ENCODE results near the gene NFYC. TPM values are rescaled to one million over a fixed set of nuclear protein-coding genes. Genes with fewer than 3 reads are reported as not detected.

The NFYC gene
- total RNA-seq, 2 experiments from 2014 or later = 52.6 to 61.7 TPM

DNA sequence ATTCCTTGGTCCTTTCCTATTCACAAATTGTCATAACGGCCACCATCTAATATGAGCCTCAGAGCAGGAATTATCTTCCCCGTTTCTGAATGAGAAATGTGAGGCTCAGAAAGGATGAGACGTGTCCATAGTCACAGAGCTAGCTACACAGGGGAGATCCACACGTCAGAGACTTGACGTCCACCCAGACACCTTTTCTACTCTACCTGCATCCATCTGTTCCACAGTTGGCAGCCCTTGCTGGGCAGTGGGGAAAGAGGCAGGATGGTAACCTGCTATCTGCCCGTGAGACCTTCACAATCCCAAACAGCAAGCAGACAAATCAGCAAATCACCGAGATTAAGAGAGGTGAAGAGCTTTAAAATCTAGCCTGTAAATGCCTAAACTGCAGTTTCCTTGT is 34.5 kb upstream of the NFYC start:
- peaks cover 2% of the 10 kb centered on the region for H3K27me3 Mint-ChIP-seq
- intact Hi-C loops (cut with micrococcal nuclease) = no loop called here
- POLR2A ChIA-PET = no interaction called here
- CTCF ChIA-PET = interaction anchor here (4.1 kb wide), 1 partner anchor 12 kb away, joined by 11 read pairs; no protein-coding TSS in a partner anchor
- no peaks in the 10 kb centered on the region for H3K4me1 Mint-ChIP-seq (ENCODE audit: low read depth)
- H3K36me3 Mint-ChIP-seq = no peaks in the 10 kb centered on the region
- no peak overlapping the region for H3K4me3 Mint-ChIP-seq
- H3K9me3 Mint-ChIP-seq = no peaks in the 10 kb centered on the region
- no peak for DNase-seq
- no peak overlapping the region for H3K27ac Mint-ChIP-seq

GRCh38 chr1:40658751-40659648 is 32.5 kb upstream of the NFYC start:
- Mint-ChIP-seq H3K36me3 (no peaks in the 10 kb centered on the region), H3K27ac (no peak overlapping the region), H3K4me1 (ENCODE audit: low read depth) (peaks cover 9% of the 10 kb centered on the region), H3K9me3 (no peaks in the 10 kb centered on the region), H3K27me3 (peaks cover 2% of the 10 kb centered on the region), H3K4me3 (no peak overlapping the region)
- no peak for DNase-seq
- intact Hi-C loops (cut with micrococcal nuclease) = no loop called here
- POLR2A ChIA-PET = no interaction called here
- CTCF ChIA-PET = interaction anchor here (4.1 kb wide), 1 partner anchor 10 kb away, joined by 11 read pairs; no protein-coding TSS in a partner anchor

DNA sequence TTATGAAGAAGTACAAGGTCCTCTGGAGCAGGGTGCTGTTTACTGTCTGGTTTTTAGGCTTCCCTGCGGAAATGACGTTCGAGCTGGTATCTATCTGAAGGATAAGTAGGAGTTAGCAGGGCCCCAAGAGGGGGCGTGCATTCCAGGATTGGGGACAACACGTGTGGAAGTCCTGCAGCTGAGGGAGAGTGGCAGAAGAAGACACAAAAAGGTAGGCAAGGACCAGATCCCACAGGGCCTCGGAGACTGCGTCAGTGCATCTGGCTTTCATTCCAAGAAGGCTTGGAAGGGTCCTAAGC is 31.9 kb upstream of the NFYC start:
- no peaks in the 10 kb centered on the region for H3K36me3 Mint-ChIP-seq
- no peak overlapping the region for H3K27ac Mint-ChIP-seq
- ChIA-PET POLR2A (no interaction called here), CTCF (interaction anchor here (1.7 to 4.1 kb wide), 2 partner anchors 10 to 293 kb away, joined by 3 to 11 read pairs; no protein-coding TSS in a partner anchor)
- peaks cover under 1% of the 10 kb centered on the region for H3K27me3 Mint-ChIP-seq
- intact Hi-C loops (cut with micrococcal nuclease) = no loop called here
- no peaks in the 10 kb centered on the region for H3K9me3 Mint-ChIP-seq
- peaks cover 9% of the 10 kb centered on the region for H3K4me1 Mint-ChIP-seq (ENCODE audit: low read depth)
- DNase-seq = no peak
- no peak overlapping the region for H3K4me3 Mint-ChIP-seq

- peaks cover 16% of the 10 kb centered on the region for H3K4me1 Mint-ChIP-seq (ENCODE audit: low read depth)
- no peaks in the 10 kb centered on the region for H3K27me3 Mint-ChIP-seq
- ChIA-PET CTCF (no interaction called here), POLR2A (no interaction called here)
- intact Hi-C loops (cut with micrococcal nuclease) = no loop called here
- DNase-seq = no peak
- H3K27ac Mint-ChIP-seq = no peak overlapping the region
- no peaks in the 10 kb centered on the region for H3K36me3 Mint-ChIP-seq
- H3K4me3 Mint-ChIP-seq = no peak overlapping the region
- H3K9me3 Mint-ChIP-seq = no peaks in the 10 kb centered on the region
Observed at GRCh38 chr1:40661678-40662077, 29.8 kb upstream of the NFYC start.

- intact Hi-C loops (cut with micrococcal nuclease) = no loop called here
- Mint-ChIP-seq H3K4me3 (no peak overlapping the region), H3K36me3 (no peaks in the 10 kb centered on the region), H3K27me3 (no peaks in the 10 kb centered on the region), H3K27ac (no peak overlapping the region), H3K9me3 (no peaks in the 10 kb centered on the region), H3K4me1 (ENCODE audit: low read depth) (peaks cover 16% of the 10 kb centered on the region)
- CTCF ChIA-PET = interaction anchor here (1.2 kb wide), 1 partner anchor 37 kb away, joined by 3 read pairs; no protein-coding TSS in a partner anchor
- POLR2A ChIA-PET = no interaction called here
- no peak for DNase-seq
Observed at GRCh38 chr1:40662151-40662550, 29.4 kb upstream of the NFYC start.

DNA sequence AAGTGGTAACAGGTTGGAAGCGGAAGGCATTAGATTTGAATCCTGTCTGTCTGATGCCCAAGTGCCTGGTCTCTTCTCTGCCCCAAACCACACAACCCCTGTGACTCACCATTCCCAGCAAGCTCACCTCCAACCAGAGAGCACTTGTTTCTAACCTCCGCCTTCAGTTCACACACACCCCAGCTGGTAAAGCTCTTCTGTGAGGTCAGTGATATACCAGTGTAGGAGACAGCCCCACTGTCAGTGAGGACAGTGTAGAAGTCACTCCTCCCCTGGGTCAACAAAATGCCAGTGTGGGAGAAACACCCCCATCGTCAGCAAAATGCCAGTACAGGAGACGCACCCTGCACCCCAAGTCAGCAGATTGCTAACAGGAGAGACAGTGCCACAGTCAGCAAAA is 28.6 kb upstream of the NFYC start:
- no peak overlapping the region for H3K4me3 Mint-ChIP-seq
- ChIA-PET CTCF (interaction anchor here (1.2 to 1.5 kb wide), 2 partner anchors 28 to 38 kb away, joined by 3 to 5 read pairs; no protein-coding TSS in a partner anchor), POLR2A (interaction anchor here (0.9 to 1.4 kb wide), 2 partner anchors 28 to 66 kb away, joined by 3 read pairs; partner anchors contain the start of gene NFYC)
- H3K36me3 Mint-ChIP-seq = no peaks in the 10 kb centered on the region
- no peak overlapping the region for H3K27ac Mint-ChIP-seq
- H3K27me3 Mint-ChIP-seq = no peaks in the 10 kb centered on the region
- intact Hi-C loops (cut with micrococcal nuclease) = no loop called here
- H3K4me1 Mint-ChIP-seq (ENCODE audit: low read depth) = peaks cover 16% of the 10 kb centered on the region
- H3K9me3 Mint-ChIP-seq = no peaks in the 10 kb centered on the region
- DNase-seq = peak; percentile 64

DNA sequence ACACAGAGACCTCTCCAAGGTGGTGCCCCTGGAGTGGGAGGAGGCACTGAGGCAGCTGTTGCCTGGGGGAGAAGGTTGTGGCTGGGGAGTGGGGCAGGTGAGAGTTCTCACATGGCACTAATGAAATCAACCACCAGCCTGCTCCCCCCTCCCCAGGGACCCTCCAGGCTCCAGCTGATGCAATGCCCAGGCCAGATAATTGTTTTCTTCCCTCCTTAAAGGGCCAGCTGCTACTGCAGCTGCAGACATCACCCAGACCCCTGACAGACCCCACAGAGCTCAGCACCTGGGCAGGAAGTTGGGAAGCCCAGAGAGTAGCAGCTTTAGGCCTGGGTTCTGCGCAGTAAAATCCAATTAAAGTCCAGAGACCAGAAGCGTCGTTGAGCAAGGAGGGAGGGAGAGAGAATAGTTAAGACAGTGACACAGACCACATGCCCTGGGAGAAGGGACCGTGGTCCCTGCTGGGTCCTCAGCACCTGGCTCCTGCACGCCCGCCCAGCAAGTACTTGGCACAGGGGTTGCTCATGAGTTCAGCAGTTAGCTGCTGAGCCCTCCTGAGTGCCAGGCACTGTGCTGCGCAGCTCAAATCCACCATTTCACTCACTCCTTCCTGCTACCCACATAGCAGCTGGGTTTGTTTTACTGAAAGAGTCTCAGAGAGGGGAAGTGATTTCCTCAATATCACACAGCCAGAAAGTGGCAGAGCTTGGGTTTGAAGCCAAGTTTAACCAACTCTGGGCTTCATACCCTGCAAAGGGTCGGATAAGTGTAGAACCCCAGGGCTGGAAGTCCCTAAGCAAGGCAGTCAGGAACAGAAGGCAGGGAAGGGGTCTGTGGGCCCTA is 28.0 kb upstream of the NFYC start:
- ChIA-PET CTCF (interaction anchor here (1.2 to 1.5 kb wide), 2 partner anchors 27 to 38 kb away, joined by 3 to 5 read pairs; no protein-coding TSS in a partner anchor), POLR2A (interaction anchor here (0.9 to 1.4 kb wide), 2 partner anchors 28 to 66 kb away, joined by 3 read pairs; partner anchors contain the start of gene NFYC)
- intact Hi-C loops (cut with micrococcal nuclease) = no loop called here
- no peak for DNase-seq
- Mint-ChIP-seq H3K36me3 (no peaks in the 10 kb centered on the region), H3K27ac (no peak overlapping the region), H3K4me3 (no peak overlapping the region), H3K27me3 (no peaks in the 10 kb centered on the region), H3K4me1 (ENCODE audit: low read depth) (peaks cover 16% of the 10 kb centered on the region), H3K9me3 (no peaks in the 10 kb centered on the region)

DNA sequence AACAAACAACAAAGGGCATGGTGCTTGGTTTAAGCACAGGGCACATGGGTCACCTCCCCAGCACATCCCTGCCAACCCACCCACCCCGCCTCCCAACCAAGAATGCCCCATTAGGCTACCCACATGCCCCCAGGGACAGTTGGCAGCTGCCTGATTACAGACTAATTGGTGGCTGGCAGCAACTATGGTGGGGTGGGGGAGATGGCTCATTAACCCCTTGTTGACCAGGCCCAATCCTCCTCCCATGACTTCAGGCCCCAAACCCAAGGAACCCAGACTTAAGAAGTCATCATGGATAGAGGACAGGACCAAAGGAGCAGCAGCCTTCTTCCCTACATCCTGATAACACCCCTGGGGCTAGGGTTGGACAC is 27.4 kb upstream of the NFYC start:
- no peaks in the 10 kb centered on the region for H3K27me3 Mint-ChIP-seq
- DNase-seq = no peak
- ChIA-PET CTCF (interaction anchor here (0.6 to 0.9 kb wide), 2 partner anchors 37 to 39 kb away, joined by 3 to 5 read pairs; no protein-coding TSS in a partner anchor), POLR2A (interaction anchor here (1.4 kb wide), 1 partner anchor 27 kb away, joined by 3 read pairs; the partner anchor contains the start of gene NFYC)
- H3K36me3 Mint-ChIP-seq = no peaks in the 10 kb centered on the region
- H3K4me3 Mint-ChIP-seq = no peak overlapping the region
- peaks cover 16% of the 10 kb centered on the region for H3K4me1 Mint-ChIP-seq (ENCODE audit: low read depth)
- H3K9me3 Mint-ChIP-seq = no peaks in the 10 kb centered on the region
- intact Hi-C loops (cut with micrococcal nuclease) = no loop called here
- H3K27ac Mint-ChIP-seq = no peak overlapping the region

GRCh38 chr1:40664791-40665190 is 26.7 kb upstream of the NFYC start:
- intact Hi-C loops (cut with micrococcal nuclease) = loop anchor here (5.0 kb wide), 2 partner anchors 188 to 522 kb away; no protein-coding TSS in a partner anchor
- Mint-ChIP-seq H3K27ac (no peak overlapping the region), H3K9me3 (no peaks in the 10 kb centered on the region), H3K4me1 (ENCODE audit: low read depth) (peaks cover 16% of the 10 kb centered on the region), H3K36me3 (no peaks in the 10 kb centered on the region), H3K4me3 (peak overlapping the region; percentile 69), H3K27me3 (no peaks in the 10 kb centered on the region)
- DNase-seq = no peak
- ChIA-PET POLR2A (no interaction called here), CTCF (interaction anchor here (0.6 to 1.2 kb wide), 3 partner anchors 37 to 107 kb away, joined by 3 to 5 read pairs (median 4); no protein-coding TSS in a partner anchor)

DNA sequence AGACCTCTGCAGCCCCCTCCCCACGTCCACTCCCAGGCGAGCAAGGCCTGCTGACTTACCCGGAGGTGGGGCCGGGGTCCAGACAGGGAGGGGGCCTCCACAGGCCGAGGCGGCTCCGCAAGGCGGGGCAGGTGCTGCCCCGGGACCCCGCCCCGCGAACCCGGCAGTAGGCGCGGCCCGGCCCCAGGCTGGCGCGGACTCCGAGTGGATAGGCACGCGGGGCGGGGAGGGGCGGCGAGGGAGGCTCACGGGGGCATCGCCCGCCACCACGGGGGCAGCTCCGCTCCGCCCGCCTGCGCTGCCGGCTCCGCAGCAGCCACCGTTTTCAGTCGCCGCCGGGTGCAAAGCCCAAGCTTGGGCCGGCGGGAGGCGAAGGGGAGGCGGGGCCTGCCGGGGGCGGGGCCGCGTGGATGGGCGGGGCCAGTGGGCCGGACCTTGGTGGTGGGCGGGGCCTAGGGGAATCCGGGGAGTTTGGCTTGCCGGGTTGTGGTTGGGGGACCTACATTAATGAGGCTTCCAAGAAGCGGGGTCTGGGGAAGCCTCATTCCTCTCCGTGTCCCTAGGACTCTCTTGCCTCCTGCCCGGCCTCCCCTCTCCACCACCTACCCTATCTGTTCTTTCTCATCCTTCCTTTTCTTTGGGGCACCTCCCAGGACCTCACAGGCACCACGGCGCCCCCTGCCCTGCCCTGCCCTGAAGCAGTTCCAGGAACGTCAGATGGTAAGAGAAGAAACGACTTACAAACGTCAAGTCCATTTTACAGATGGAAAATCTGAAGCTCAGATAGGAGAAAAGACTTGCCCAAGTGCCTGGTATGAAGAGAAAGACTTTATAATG is 26.0 kb upstream of the NFYC start, which contains the start of gene RIMS3:
RIMS3 (minus strand) TSS at position 348 of the 837 bp plus-strand sequence. CDS start 23,757 bp downstream, outside the sequence.
- ChIA-PET CTCF (interaction anchor here (1.1 to 1.2 kb wide), 2 partner anchors 66 to 107 kb away, joined by 3 to 4 read pairs; no protein-coding TSS in a partner anchor), POLR2A (interaction anchor here (0.8 kb wide), 1 partner anchor 26 kb away, joined by 3 read pairs; the partner anchor contains the start of gene NFYC)

More for the DNA sequence above, 26.0 kb upstream of the NFYC start, which contains the start of gene RIMS3:
- Mint-ChIP-seq H3K4me3 (peak within 1 kb of the TSS; percentile 73), H3K27ac (no peak within 1 kb of the TSS), H3K27me3 (no peaks in the 10 kb centered on the region), H3K36me3 (no peaks in the 10 kb centered on the region), H3K4me1 (ENCODE audit: low read depth) (peaks cover 16% of the 10 kb centered on the region), H3K9me3 (no peaks in the 10 kb centered on the region)
- intact Hi-C loops (cut with micrococcal nuclease) = loop anchor here (5.0 kb wide), 2 partner anchors 187 to 523 kb away; no protein-coding TSS in a partner anchor
- DNase-seq = peak; percentile 91

Data from activated CD4-positive, alpha-beta memory T cell treated with anti-CD3 and anti-CD28 coated beads for 36 hours (primary cell).